ENCODE data around the gene MUC2. TPM values are rescaled to one million over a fixed set of nuclear protein-coding genes. Genes with fewer than 3 reads are reported as not detected.
A peak's percentile ranks its signal among the peaks of the same experiment; 100 is the strongest.

MUC2 gene
- total and polyA plus RNA-seq, 2 experiments from 2014 or later = not detected

GRCh38 chr11:1047595-1048156 is 27.0 kb upstream of the MUC2 start (continued):
- no peak for TF ChIP-seq STAT1 (IDR thresholded peaks at IDR 0.05; ENCODE audit: unreplicated experiment)
- no peak for TF ChIP-seq ETS1 (IDR thresholded peaks at IDR 0.05)
- no peak for TF ChIP-seq POLR2AphosphoS5 (IDR thresholded peaks at IDR 0.05; ENCODE audit: low read depth)
- TF ChIP-seq EZH2 (IDR thresholded peaks at IDR 0.05; ENCODE audit: low read depth, unreplicated experiment) = no peak
- no peak for TF ChIP-seq REST (IDR thresholded peaks at IDR 0.05; ENCODE audit: unreplicated experiment)

- H3K79me2 ChIP-seq (replicated peaks; ENCODE audit: insufficient read depth) = no peaks in the 10 kb centered on the region
- H3F3A ChIP-seq (replicated peaks; ENCODE audit: low read depth) = no peaks in the 10 kb centered on the region
- H3K4me1 ChIP-seq (ENCODE audit: insufficient read depth) = no peaks in the 10 kb centered on the region
- no peak overlapping the region for H2AFZ ChIP-seq
- H3K27ac ChIP-seq (ENCODE audit: low read depth) = no peak overlapping the region
- Mint-ChIP-seq H3K9me3 (peaks cover 2% of the 10 kb centered on the region; the same call in 2 of the 3 replicates), H3K36me3 (ENCODE audit: low read depth) (no peaks in the 10 kb centered on the region; the same call in 2 of the 3 replicates), H3K4me1 (no peaks in the 10 kb centered on the region; the same call in 2 of the 3 replicates), H3K4me3 (no peak overlapping the region), H3K27ac (no peak overlapping the region), H3K27me3 (ENCODE audit: insufficient read depth, low read depth, poor library complexity) (peaks cover 9% of the 10 kb centered on the region)
- no peaks in the 10 kb centered on the region for H3K36me3 ChIP-seq (ENCODE audit: insufficient read depth)
- no peak overlapping the region for H3K4me2 ChIP-seq
- peak; percentile 48 for DNase-seq (ENCODE audit: low spot score)
- no peaks in the 10 kb centered on the region for H4K20me1 ChIP-seq (replicated peaks; ENCODE audit: insufficient read depth)
- no peaks in the 10 kb centered on the region for H3K27me3 ChIP-seq (ENCODE audit: insufficient read depth)
- ATAC-seq = peak; percentile 19
- H3K4me3 ChIP-seq = no peak overlapping the region
- H3K9me2 ChIP-seq (ENCODE audit: insufficient read depth) = no peaks in the 10 kb centered on the region
- TF ChIP-seq CTCF (conservative IDR thresholded peaks at IDR 0.05; ENCODE audit: low read depth in 2 of 2) = peak in 1 of 2 experiments; percentile 69; a peak in 2 of 4 replicates
- TF ChIP-seq ZNF114 (CRISPR knock-in tag; IDR thresholded peaks at IDR 0.05) = no peak
Measured at GRCh38 chr11:1048375-1049070, 26.2 kb upstream of the MUC2 start.
